IPS-18c (cell line): ENCODE results near the gene GJA9.
"Not testable (repeated sequence)": the region's sequence is repeated elsewhere in the genome, so short reads cannot be mapped to it uniquely, and the experiment has no call there.

Experiments
- H3K4me3 ChIP-seq: 2 replicates; pipeline ENCODE4 v1.7.0; 2013; ENCODE audit warnings: low read depth, mild to moderate bottlenecking, low read length, moderate library complexity; ENCODE audit not compliant: insufficient read depth
- H3K9me3 ChIP-seq: one replicate; pipeline ENCODE4 v1.6.1; 2013; ENCODE audit warnings: mild to moderate bottlenecking, low read length, moderate library complexity; ENCODE audit not compliant: control insufficient read depth, insufficient read depth

The GJA9 gene

GRCh38 chr1:38881487-38881886, at the start of gene GJA9:
Gene GJA9 (minus strand): TSS chr1:38881587. CDS start chr1:38876098, 5,489 bp downstream.
- no peaks in the 10 kb centered on the region for H3K9me3 ChIP-seq
- H3K4me3 ChIP-seq: no peak within 1 kb of the TSS

GRCh38 chr1:38929476-38929875, 48.1 kb upstream of the GJA9 start:
- Histone ChIP-seq H3K9me3 (no peaks in the 10 kb centered on the region), H3K4me3 (no peak overlapping the region)

- H3K4me3 ChIP-seq: no peak overlapping the region
- no peaks in the 10 kb centered on the region for H3K9me3 ChIP-seq
These were observed 47.7 kb upstream of the GJA9 start for GRCh38 chr1:38929054-38929453.

- Histone ChIP-seq H3K4me3 (no peak overlapping the region), H3K9me3 (no peaks in the 10 kb centered on the region)
These were observed 44.7 kb upstream of the GJA9 start for GRCh38 chr1:38926091-38926490.

GRCh38 chr1:38925391-38925790, 44.0 kb upstream of the GJA9 start:
- H3K4me3 ChIP-seq: no peak overlapping the region

GRCh38 chr1:38923607-38924006, 42.2 kb upstream of the GJA9 start:
- Histone ChIP-seq H3K4me3 (no peak overlapping the region), H3K9me3 (no peaks in the 10 kb centered on the region)

More at GRCh38 chr1:38925391-38925790, 44.0 kb upstream of the GJA9 start:
- H3K9me3 ChIP-seq: no peaks in the 10 kb centered on the region

- H3K9me3 ChIP-seq: no peaks in the 10 kb centered on the region
- no peak overlapping the region for H3K4me3 ChIP-seq
These were observed 37.7 kb upstream of the GJA9 start for GRCh38 chr1:38919130-38919529.

GRCh38 chr1:38918568-38918967, 37.2 kb upstream of the GJA9 start:
- H3K4me3 ChIP-seq: no peak overlapping the region
- H3K9me3 ChIP-seq: no peaks in the 10 kb centered on the region

- H3K9me3 ChIP-seq: no peaks in the 10 kb centered on the region
These were observed 36.4 kb upstream of the GJA9 start for GRCh38 chr1:38917772-38918171.

GRCh38 chr1:38917337-38917736, 36.0 kb upstream of the GJA9 start:
- no peaks in the 10 kb centered on the region for H3K9me3 ChIP-seq
- no peak overlapping the region for H3K4me3 ChIP-seq

More at GRCh38 chr1:38917772-38918171, 36.4 kb upstream of the GJA9 start:
- no peak overlapping the region for H3K4me3 ChIP-seq

- no peaks in the 10 kb centered on the region for H3K9me3 ChIP-seq
- H3K4me3 ChIP-seq: no peak overlapping the region
These were observed 34.1 kb upstream of the GJA9 start for GRCh38 chr1:38915352-38915948.

GRCh38 chr1:38914908-38915307, 33.5 kb upstream of the GJA9 start:
- H3K4me3 ChIP-seq, H3K9me3 ChIP-seq: not testable (repeated sequence)

GRCh38 chr1:38908821-38909220, 27.4 kb upstream of the GJA9 start:
- Histone ChIP-seq H3K9me3 (no peaks in the 10 kb centered on the region), H3K4me3 (no peak overlapping the region)

- Histone ChIP-seq H3K9me3 (no peaks in the 10 kb centered on the region), H3K4me3 (no peak overlapping the region)
These were observed 24.6 kb upstream of the GJA9 start for GRCh38 chr1:38905985-38906384.

- no peak overlapping the region for H3K4me3 ChIP-seq
- no peaks in the 10 kb centered on the region for H3K9me3 ChIP-seq
These were observed 18.2 kb upstream of the GJA9 start for GRCh38 chr1:38899560-38899959.

- Histone ChIP-seq H3K4me3 (no peak overlapping the region), H3K9me3 (no peaks in the 10 kb centered on the region)
These were observed 17.4 kb upstream of the GJA9 start for GRCh38 chr1:38898653-38899230.

- H3K4me3 ChIP-seq: no peak overlapping the region
- H3K9me3 ChIP-seq: no peaks in the 10 kb centered on the region
These were observed 14.8 kb upstream of the GJA9 start for GRCh38 chr1:38896169-38896568.

- no peaks in the 10 kb centered on the region for H3K9me3 ChIP-seq
- no peak overlapping the region for H3K4me3 ChIP-seq
These were observed 11.6 kb upstream of the GJA9 start for GRCh38 chr1:38892976-38893375.

GRCh38 chr1:38891753-38892152, 10.4 kb upstream of the GJA9 start:
- no peak overlapping the region for H3K4me3 ChIP-seq
- no peaks in the 10 kb centered on the region for H3K9me3 ChIP-seq
